ENCODE results near the gene SPDYE16.
"Not testable (repeated sequence)": the region's sequence is repeated elsewhere in the genome, so short reads cannot be mapped to it uniquely, and the experiment has no call there.

DNA sequence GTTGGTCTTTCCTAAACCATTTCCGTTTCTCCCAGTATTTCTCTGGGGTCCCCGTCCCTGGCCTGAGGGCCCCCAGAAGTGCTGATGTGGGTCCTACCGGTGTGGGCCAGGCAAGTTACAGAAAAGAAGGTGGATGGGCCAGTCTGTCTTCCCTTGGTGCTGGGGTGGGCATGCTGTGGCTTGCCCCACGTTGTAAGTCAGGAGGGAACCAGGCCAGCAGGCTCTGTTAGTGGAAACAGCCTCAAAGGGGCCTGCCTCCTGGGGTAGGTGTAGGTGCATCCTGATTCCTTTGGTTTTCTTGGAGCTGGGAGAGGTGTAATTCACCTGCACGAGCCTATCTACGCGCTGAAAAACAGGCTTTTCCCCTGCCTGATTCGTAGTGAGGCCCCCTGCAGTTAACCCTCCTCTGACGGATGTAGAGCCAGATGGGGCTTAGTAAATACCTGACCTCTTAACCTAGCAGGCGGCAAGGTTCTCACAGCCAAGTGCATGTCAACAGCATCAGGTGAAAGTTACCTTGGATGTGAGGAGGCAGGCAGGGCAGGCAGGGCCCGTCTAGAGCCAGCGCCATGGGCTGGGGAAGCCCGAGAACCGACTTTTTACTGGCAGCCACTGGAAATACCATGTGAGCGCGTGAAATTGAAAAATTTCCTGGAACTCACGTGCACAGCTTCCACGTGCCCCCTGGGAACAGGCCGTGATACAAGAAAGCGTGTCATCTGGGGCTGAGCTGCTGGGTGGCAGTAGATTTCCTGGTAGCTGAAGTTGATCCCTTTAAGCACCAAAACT, 57.1 kb downstream of the SPDYE16 start:
- not testable (repeated sequence) for TF ChIP-seq EZH2 (IDR thresholded peaks at IDR 0.05; ENCODE audit: insufficient read depth, poor library complexity, severe bottlenecking); EZH2phosphoT487 (IDR thresholded peaks at IDR 0.05; ENCODE audit: insufficient read depth, low read depth)

Measured in GM23248 (cell line).